NCI-H2196 (cell line): ENCODE data around the gene TRMT44.

Experiments
- DNase-seq: peaks from one replicate; lab custom pipeline; 2025; ENCODE audit not compliant: unreplicated experiment; lab: John Stamatoyannopoulos, UW

Gene TRMT44

DNA sequence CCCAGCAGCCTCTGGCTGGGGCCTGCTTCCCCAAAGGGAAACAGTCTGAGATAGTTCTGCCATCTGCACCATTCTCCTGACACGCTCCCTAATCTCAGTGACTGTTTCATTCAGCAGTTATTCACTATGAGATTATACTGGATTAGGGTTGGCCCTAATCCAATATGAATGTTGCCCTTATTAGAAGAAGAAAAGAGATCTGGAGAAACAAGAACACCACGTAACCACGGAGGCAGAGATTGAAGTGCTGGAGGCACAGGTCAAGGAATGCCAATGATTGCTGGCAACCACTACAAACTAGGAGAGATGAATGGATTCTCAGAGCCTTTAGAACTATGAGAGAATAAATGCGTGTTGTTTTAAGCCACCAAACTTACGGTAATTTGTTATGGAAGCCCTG lies 7.4 kb upstream of the TRMT44 start:
- no peak for DNase-seq

DNA sequence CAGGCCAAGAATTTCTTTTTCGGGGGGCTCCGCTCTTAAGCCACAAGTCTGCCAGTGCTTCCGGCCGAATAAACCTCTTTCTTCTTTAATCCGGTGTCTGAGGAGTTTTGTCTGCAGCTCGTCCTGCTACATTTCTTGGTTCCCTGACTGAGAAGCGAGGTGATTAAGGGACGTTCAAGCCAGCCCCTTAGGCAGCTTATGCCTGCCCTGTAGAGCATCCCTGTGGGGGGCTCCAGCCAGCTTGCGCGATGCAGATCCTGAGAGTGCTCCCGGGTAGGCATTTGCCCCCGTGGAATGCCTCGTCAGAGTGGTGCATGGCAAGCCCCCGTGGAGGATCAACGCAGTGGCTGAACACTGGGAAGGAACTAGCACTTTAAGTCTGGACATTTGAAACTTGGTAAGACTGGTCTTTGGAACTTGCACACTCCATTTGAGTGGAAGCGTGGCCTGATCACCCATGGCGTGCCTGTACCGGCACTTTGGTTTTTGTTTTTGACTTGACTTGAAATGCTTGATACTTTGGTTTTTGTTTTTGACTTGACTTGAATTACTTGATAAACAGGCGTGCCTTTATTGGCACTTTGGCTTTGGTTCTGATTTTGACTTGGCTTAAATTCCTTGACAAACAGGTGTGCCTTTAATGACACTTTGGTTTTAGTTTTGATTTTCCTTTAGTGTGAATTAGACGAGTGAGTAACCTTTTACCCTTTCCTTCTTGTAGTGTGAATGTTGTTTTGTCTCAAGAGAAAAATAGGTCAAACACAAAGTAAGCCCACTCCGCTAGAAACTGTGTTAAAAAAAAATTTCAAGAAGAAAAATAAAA lies 6.1 kb upstream of the TRMT44 start:
- no peak for DNase-seq

DNA sequence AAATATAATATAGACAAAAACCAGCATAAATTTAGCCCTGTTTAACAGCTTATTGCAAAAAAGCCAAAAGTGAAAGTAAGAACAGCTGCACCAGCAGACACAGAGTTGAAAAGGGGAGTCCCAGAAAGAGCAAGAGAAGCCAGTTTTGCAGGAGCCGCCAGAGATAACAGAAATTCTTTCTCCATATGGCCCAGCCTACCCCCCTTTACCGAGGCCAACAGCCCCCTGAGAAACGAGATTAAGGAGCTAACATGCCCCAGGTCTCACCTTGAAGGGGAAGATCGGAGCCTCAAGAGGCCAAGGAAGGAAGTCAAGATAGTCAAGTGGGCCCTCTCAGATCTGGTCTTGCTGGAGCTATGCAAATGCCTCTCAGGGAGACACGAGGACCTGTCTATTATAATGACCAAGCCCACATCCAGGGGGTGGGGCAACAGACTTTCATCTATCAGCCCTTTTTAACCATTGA lies 4.9 kb upstream of the TRMT44 start:
- DNase-seq, result no peak

DNA sequence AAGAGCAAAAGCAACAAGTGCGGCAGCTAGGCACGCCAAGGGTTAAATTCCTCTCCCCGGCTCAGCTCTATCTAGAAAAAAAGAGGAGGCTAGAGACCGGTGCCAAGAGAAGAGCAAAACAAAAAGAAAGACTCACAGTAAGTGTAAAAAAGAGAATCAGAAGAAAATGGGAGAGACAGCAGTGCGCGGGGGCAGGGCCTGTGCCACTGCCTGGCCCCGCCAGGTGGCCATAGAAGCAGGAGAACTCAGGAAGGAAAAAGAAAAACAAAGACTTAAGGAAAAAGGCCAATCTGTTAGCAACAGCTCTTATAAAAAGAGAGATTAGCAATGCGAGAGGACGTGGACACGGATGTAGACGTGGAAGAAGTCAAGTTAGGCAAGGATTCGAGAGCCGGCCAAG lies 3.3 kb upstream of the TRMT44 start:
- no peak for DNase-seq

DNA sequence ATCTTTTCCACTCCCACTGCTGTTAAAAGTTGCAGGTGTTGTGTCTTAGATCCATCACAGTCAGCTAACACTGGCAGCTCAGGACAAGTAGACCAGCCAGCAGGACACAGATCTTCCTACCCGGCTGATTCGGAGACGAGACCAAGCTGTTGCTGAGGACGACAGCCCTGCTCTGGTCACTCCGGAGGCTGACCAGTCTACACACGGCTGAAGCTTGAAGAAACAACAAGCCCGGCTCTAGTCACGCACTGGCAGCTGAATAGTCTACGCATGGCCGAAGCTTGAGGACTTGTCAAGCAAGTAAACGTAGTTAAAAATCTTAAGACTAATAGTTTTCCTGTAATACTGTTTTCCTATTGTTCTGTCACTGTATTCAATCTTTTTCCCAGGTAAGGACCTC lies 1.8 kb upstream of the TRMT44 start:
- no peak for DNase-seq

DNA sequence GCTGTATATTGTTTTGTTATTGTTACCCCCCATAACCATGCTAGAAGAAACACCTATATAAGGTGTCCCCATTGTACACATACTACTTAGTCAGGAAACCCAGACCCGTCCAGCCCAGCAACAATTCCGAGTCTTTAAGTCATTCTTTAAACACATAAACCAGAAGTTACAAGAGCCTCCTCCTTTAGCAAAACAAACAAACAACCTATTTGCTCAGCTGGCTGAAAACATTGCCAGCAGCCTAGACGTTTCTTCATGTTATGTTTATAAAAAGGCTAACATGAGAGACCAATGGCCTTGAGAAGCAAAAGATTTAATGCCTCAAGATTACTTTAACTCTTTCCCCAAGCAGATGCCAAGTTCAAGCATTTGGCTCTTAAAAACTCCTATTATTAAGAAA lies 1.4 kb upstream of the TRMT44 start:
- no peak for DNase-seq

DNA sequence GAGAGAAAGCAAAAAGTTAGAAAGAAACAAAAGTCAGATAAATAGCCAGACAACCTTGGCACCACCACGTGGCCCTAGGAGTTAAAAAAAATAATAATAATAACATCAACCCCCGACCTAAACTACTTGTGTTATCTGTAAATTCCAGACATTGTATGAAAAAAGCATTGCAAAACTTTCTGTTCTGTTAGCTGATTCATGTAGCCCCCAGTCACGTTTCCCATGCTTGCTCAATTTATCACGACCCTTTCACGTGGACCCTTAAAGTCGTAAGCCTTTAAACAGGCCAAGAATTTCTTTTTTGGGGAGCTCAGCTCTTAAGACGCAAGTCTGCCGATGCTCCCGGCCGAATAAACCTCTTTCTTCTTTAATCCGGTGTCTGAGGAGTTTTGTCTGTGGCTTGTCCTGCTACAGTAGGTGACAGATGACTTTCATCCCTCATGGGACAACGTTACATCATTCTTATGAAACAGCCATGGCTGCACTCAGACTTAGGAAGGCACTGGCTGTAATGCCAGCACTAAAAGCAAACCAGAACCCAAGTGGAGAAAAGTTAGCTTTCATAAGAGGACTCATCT lies 574 bp upstream of the TRMT44 start:
- no peak for DNase-seq

DNA sequence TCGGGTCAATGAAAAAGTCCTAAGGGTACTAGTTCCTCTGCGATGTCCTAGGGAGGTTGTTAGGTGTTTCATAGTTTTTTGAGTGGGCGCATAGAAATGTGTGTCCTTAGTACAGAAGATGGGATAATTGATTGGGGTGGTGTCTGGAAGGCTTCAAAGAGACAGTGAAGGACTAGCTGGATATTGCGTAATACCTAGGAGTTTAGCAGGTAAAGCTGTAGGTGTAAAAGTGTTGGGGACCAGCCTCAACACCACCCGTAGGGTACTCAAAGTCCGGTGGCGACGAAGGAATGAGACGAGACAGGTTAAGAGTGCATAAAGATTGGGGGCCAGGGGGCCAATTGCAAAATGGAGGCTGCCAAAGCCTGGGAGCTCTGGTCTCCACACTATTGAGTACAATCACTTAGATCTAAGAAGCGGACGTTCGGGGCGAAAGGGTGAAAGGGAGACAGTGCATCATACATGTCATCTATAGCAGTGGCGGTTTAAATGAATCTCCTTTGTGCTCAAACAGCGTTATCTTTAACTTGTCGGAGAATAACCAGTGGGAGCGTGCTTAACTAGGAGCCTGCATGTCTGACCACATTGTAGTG lies 1.0 kb downstream of the TRMT44 start:
- no peak for DNase-seq

DNA sequence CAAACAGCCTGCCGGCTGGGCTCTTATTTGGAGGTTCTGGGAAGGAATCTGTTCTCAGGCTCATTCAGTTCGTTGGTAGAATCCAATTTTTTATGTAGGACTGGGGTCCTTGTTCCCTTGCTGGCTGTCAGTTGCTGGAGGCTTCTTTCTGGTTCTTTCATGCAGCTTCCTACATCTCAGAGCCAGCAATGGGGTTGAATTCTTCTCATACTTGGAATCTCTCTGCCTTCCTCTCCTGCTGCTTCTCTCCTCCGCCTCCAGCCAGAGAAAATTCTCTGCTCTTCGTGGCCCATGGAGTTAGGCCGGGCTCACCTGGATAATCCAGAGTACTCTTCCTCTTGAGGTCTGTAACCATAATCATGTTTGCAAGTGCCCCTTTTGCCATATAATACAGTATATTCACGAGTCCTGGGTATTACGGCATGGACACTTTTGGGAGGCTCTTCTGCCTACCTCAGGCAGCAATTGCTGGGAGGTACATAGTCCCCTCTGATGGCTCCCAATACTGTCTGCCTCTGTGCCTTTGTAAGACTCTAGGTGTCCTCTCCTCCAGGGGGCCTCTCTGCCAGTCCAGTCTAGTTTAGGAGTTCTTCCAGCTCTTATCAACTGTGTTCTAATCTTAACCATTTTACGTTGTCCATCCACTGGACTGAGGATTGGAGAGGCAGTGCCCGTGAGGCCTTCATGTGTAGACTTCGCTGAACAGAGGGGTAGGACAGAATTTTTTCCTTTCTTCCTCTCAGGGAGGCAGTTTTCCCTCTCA lies 2.2 kb downstream of the TRMT44 start:
- DNase-seq, result no peak

DNA sequence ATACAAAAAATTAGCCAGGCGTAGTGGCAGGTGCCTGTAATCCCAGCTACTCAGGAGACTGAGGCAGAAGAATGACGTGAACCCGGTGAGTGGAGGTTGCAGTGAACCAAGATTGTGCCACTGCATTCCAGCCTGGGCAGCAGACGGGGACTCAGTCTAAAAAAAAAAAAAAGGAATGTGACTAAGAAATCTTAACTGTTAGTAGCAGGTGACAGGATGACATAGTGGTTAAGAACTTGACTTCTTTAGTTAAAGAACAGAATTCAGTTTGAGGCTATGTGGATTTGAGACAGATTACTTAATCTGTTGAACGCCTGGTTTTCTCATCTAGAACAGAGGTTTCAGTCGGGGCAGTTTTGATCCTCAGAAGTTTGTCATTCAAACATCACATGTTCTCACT lies 3.2 kb downstream of the TRMT44 start:
- no peak for DNase-seq

DNA sequence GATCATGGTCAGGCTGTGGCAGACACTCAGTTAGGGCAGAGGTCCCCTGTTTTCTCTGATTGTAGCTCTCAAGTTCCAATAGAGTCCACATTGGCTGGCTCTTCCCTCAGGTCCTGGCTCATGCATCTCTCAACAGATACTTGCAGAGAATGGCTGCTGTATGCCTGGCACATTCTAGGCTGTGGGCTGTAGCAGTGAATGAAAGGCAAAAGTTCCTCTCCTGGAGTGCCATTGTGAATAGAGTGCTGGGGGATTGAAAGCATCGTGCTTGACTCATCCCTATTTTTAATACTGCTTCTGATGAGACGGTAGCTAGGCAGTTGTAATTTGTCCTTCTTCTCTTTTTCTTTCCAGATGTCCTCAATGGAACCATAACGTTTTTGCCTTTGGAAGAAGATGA lies 5.5 kb downstream of the TRMT44 start:
- no peak for DNase-seq

DNA sequence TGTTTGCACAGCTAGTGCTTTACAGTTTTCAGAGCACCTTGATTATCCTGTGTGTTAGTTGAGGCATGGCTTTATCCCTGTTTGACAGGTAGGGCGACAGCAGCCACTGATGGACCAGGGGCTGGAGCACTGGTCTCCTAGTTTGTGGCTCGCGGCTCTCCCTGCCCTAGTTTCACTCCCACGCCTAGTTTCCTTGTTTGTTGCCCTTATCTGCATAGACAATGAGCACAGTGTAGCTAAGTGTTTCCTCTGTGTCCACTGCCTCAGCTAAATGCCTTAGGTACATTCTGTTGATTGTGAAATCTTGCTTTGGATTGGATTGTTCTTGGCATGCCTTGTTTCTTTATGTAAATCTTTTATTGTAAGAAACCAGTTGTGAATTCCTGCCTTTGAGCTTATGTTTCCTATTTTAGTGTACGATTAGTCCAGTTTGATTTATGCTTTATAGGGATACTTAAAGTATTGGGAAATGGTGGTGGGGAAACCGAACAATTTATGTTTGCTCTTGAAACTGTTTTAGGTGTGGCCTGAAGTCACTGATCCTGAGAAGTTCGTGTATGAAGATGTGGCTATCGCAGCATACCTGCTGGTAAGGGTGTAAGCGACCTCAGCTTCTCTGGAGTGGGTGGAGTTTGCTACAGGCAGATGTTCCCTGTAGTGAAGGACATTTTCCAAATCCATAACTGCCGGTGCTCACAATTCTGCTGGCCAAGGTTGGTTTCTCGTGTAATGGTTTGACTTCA lies 11.0 kb downstream of the TRMT44 start:
- DNase-seq, result no peak

DNA sequence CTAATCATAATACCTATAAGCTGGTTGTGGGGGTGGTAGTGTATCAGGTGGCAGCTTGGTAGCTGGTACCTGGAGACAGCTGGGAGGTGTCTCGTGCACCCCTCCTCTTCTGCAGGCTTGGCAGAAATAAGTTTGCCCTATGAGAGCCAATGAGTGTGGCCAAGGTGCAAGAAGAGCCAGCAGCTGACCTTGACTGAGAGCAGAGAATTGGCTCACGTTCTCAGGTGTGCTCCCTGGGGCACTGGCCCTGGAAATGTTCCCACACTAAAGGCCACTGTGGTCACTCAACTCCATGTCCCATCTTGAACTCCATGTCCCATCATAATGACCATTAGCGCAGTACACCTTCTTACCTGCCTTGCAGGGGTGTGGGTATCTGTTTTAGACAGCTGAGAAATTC lies 13.4 kb downstream of the TRMT44 start:
- DNase-seq, result no peak

DNA sequence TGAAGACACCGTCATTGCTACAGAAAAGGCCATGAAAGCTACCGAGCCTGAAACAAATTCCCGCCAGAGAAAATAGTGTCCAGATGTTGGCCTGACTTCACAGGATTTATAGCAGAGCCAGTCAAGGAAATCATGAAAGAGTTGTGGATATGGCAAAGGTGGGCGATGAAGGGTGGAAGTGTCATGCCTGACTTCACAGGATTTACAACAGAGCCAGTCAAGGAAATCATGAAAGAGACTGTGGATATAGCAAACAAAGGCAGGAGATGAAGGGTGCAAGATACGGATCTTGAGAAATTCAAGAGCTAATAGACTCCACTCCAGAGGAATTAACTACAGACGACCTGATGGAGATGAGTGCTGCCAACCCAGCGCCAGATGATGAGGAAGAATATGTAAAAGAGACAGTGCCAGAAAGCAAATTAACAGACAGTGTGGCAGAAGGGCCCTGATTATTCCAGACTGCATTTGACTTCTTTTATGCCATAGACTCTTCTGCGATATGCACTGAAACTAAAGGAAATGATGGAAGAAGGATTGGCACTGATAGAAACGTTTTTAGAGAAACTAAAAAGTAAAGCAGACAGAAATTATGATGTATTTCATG lies 17.2 kb downstream of the TRMT44 start:
- DNase-seq, result no peak

DNA sequence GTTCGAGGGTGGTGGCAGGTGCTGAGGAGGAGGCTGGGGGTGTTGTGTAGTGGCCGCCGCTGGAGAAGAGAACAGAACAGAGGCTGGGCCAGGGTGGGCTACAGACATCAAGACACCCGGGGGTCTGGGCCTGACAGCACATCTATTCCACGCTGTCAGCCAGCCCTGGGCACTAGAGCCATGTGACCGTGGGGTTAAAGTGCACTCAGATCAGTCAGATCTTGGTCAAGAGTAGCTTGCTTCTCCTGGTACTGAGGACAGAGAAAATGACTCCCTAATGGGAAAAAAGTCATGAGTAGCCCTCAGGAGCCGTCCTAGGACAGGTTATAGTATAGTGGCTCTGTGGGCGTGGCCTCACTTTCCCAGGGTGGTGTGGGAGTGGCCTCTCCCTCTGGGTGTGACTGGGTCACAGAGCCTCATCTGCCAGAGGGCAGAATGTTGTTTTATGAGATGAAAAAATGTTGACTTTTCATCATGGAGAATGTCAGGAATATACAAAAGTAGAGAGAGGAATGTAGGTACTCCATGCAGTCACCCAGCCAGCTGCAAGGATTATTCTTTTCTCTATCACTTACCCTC lies 19.4 kb downstream of the TRMT44 start:
- no peak for DNase-seq

DNA sequence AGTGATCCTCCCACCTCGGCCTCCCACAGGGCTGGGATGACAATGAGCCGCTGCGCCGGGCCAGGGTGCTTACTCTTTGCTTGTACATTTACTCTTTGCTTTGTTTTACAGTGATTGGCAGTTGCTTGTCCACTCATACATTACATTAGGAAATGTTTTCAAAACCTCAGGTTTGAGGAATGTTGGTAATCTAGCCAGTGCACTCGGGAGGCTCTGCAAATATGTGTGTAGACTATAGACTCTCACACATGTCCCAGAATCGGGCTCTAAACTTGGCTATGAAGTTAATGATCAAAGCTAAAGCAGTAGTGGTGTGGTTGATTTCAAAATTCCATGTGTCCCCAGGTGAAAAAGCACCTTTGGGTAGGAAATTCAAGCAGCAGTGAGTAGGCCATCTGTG lies 20.5 kb downstream of the TRMT44 start:
- DNase-seq, result no peak

DNA sequence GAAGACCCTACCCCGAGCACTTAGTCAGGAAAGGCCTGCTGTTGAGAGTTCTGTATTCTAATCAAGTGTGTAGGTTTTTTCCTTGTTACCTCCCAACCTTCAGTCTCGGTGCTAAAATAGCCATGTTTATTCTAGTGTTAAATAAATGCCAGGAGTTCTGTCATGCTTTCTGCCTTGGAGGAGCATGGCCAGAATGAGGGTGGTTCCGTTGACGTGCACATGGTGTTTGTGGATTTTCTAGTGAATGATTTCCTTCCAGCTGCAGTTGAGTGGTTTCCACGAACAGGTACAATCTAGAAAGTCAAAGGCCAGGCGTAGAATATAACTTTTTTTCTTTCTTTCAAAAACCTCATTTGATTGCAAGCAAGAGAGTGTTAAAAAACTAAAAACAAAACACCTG lies 21.0 kb downstream of the TRMT44 start:
- no peak for DNase-seq

DNA sequence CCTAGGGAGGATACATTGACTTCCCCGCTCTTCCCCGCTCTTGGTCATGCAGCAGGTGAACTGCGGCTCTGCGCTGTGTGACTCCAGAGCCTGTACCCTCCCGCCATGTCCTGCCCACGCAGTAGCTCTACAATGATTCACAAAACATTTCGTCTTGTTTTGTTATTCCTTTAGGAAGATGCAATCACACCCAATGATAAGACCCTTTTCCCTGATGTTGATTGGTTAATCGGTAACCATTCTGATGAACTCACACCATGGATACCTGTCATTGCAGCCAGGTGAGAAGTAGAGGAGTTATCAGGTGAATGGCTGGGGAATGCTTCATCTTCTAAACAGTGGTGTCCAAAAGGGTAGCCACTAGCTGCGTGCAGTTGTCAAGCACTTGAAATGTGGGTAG lies 23.2 kb downstream of the TRMT44 start:
- no peak for DNase-seq

DNA sequence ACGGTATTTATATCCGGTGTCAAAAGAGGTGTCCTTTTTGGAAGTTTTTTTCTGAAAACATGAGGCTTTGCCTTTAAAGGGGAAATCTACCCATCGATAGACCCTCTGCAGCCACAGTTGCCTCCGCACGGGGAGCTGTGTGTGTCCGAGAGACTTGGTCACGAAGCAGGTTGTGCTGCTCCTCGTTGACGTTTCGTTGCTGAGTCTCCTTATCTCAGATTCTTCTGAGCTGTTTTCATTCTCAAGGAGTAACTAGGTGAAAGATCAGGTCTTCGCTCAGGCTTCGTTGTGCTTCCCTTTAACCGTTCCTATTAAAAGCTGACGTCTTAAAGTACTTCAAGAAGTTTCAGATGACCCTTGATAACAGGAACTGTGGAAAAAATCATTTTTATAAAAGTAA lies 23.8 kb downstream of the TRMT44 start:
- no peak for DNase-seq
